Measurements from ENCODE around the gene DNM1. TPM values are rescaled to one million over a fixed set of nuclear protein-coding genes. Genes with fewer than 3 reads are reported as not detected.
A peak's percentile ranks its signal among the peaks of the same experiment; 100 is the strongest.

DNM1 gene
- total RNA-seq, 4 donors from 2014 or later = 6.9 to 11.4 (median 9.0) TPM

- peak overlapping the region; percentile 7 for H3K4me3 ChIP-seq (ENCODE audit: low read depth, poor library complexity, severe bottlenecking)
- no peak for TF ChIP-seq CTCF (IDR thresholded peaks at IDR 0.05)
- TF ChIP-seq POLR2A (IDR thresholded peaks at IDR 0.05) = no peak
- intact Hi-C loops (cut with DNase I; ENCODE audit: low total_unique reads) = no loop called here
- no peak for DNase-seq (ENCODE audit: low spot score in 2 of 2)
- WGBS, 2 donors = 42 to 57% methylated on average over 13 of the region's 13 CpGs
Observed at GRCh38 chr9:128244091-128244836, 41.1 kb downstream of the DNM1 start.

DNA sequence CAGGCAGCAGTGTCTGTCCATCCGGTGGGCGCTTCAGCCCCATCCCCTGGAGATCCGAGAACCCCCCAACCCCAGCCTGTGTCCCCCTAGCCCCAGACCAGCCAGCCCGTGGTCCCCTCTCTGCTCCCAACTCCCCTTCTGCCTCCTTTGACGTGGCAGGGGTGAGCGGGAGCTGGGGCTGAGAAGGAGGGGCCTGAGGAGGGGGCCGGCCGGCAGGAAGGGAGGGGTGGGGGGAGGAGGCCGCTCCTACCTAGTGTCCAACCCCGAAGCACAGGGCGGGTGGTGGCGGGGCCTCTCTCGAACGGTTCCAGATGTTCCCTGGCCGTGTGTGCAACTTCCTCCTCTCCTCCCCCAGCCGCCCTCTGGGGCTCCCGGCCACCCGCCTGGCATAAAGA lies 41.7 kb downstream of the DNM1 start:
- WGBS, 2 donors = 13 to 24% methylated on average over 15 to 16 of the region's 18 CpGs
- no peak overlapping the region for H3K4me3 ChIP-seq (ENCODE audit: low read depth, poor library complexity, severe bottlenecking)
- no peak for TF ChIP-seq POLR2A (IDR thresholded peaks at IDR 0.05)
- TF ChIP-seq CTCF (IDR thresholded peaks at IDR 0.05) = no peak
- intact Hi-C loops (cut with DNase I; ENCODE audit: low total_unique reads) = no loop called here
- DNase-seq (ENCODE audit: low spot score in 2 of 2) = peak; percentile 86 to 98

- TF ChIP-seq CTCF (IDR thresholded peaks at IDR 0.05) = no peak
- no peak for TF ChIP-seq POLR2A (IDR thresholded peaks at IDR 0.05)
- intact Hi-C loops (cut with DNase I; ENCODE audit: low total_unique reads) = no loop called here
- WGBS, 2 donors = 45 to 50% methylated on average over 13 of the region's 13 CpGs
- DNase-seq (ENCODE audit: low spot score in 2 of 2) = peak in 1 of 2 donors; percentile 89
- no peak overlapping the region for H3K4me3 ChIP-seq (ENCODE audit: low read depth, poor library complexity, severe bottlenecking)
Observed at GRCh38 chr9:128245421-128246151, 42.4 kb downstream of the DNM1 start.

DNA sequence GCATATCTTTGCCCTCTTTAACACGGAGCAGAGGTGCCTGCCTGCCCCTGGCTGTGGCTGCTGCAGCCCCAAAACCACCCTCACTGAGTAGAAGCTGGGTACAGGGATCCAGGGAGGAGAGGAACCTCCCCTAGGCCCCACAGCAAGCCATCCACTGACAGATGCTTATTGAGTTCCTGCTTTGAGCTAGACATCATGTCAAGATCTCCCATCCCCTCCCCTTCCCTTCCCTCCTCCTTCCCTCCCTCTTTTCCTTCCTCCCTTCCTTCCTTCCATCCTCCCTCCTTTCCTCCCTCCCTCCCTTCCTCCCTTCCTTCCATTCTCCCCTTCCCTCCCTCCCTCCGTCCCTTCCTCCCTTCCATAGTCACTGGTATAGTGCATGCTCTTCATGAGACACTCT lies 43.3 kb downstream of the DNM1 start:
- WGBS, 2 donors = 63 to 70% methylated on average over 2 of the region's 2 CpGs
- DNase-seq (ENCODE audit: low spot score in 2 of 2) = no peak

GRCh38 chr9:128247226-128247803 lies 44.1 kb downstream of the DNM1 start:
- intact Hi-C loops (cut with DNase I; ENCODE audit: low total_unique reads) = no loop called here
- no peak overlapping the region for H3K4me3 ChIP-seq (ENCODE audit: low read depth, poor library complexity, severe bottlenecking)
- no peak for DNase-seq (ENCODE audit: low spot score in 2 of 2)
- TF ChIP-seq CTCF (IDR thresholded peaks at IDR 0.05) (no peak), POLR2A (IDR thresholded peaks at IDR 0.05) (no peak)
- 81 to 86% methylated on average over 4 to 5 of the region's 5 CpGs for WGBS, 2 donors

More for the DNA sequence above, 43.3 kb downstream of the DNM1 start:
- TF ChIP-seq CTCF (IDR thresholded peaks at IDR 0.05) (no peak), POLR2A (IDR thresholded peaks at IDR 0.05) (no peak)
- no peak overlapping the region for H3K4me3 ChIP-seq (ENCODE audit: low read depth, poor library complexity, severe bottlenecking)
- intact Hi-C loops (cut with DNase I; ENCODE audit: low total_unique reads) = no loop called here
